Activated CD8-positive, alpha-beta memory T cell treated with anti-CD3 and anti-CD28 coated beads, Interleukin-2, amount 10 ng/mL, durations not matched to agents 7 days and 5 days (primary cell): ENCODE measurements around the gene ETF1. TPM values are rescaled to one million over a fixed set of nuclear protein-coding genes. Genes with fewer than 3 reads are reported as not detected.
"Not testable (repeated sequence)": the region's sequence is repeated elsewhere in the genome, so short reads cannot be mapped to it uniquely, and the experiment has no call there.

Source experiments
- ATAC-seq: fragments of 150-1000 bp; cut with Tn5 transposase; one replicate; pipeline ENCODE4 v1.10.0; 2021; ENCODE audit warnings: moderate library complexity
- CTCF ChIA-PET: fragments of 350-600 bp; sonication (Branson Sonifier 250); formaldehyde crosslinking; loops from one replicate; lab custom pipeline; 2021; ENCODE audit warnings: antibody characterized with exemption; lab: Charles Lee
- DNase-seq: peaks from one replicate; pipeline ENCODE4 v3.0.0-alpha.2; 2020
- H3K27ac Mint-ChIP-seq: one replicate; pipeline ENCODE4 v1.8.0; 2021; ENCODE audit warnings: mild to moderate bottlenecking, mixed read lengths
- H3K27me3 Mint-ChIP-seq: one replicate; pipeline ENCODE4 v1.8.0; 2021; ENCODE audit warnings: mixed read lengths
- H3K36me3 Mint-ChIP-seq: one replicate; pipeline ENCODE4 v1.8.0; 2021; ENCODE audit warnings: mild to moderate bottlenecking, mixed read lengths
- H3K4me1 Mint-ChIP-seq: one replicate; pipeline ENCODE4 v1.8.0; 2021; ENCODE audit warnings: mixed read lengths
- H3K4me3 Mint-ChIP-seq: one replicate; pipeline ENCODE4 v1.8.0; 2021; ENCODE audit warnings: mild to moderate bottlenecking, moderate library complexity, mixed read lengths
- H3K9me3 Mint-ChIP-seq: one replicate; pipeline ENCODE4 v1.8.0; 2022; ENCODE audit warnings: low read depth, mixed read lengths
- total RNA-seq, 2 experiments: library from RNA; stranded (reverse); gene quantifications; one replicate each; pipeline ENCODE4 v1.2.3, GENCODE V29; 2021

ETF1 gene
- total RNA-seq, 2 experiments from 2014 or later: 92.2 to 134 TPM

DNA sequence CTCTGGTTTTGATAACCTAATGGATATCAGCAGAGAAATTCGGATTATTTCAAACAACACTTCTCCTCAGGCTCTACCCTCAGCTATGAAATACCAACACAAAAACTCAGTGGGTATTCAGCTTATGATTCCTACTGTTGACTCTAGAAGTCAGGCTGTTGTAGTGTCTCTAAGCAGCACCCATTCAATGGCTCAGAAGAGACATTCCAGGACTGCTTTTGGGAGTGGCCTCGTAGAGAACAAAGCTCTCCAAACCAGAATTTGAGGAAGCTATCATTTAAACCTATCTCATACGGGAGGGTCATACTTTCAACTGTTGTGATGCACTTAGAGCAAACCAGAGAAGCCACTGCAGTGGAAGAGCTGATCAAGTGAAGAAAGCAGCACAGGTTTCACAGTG is 34.1 kb downstream of the ETF1 start:
- no peak for DNase-seq
- no peaks in the 10 kb centered on the region for H3K4me1 Mint-ChIP-seq
- no peak overlapping the region for H3K27ac Mint-ChIP-seq
- CTCF ChIA-PET: interaction anchor here (2.2 kb wide), 1 partner anchor 59 kb away, joined by 12 read pairs; no protein-coding TSS in a partner anchor
- no peaks in the 10 kb centered on the region for H3K27me3 Mint-ChIP-seq
- no peak for ATAC-seq
- H3K9me3 Mint-ChIP-seq: no peaks in the 10 kb centered on the region
- no peak overlapping the region for H3K4me3 Mint-ChIP-seq
- peaks cover 38% of the 10 kb centered on the region for H3K36me3 Mint-ChIP-seq

GRCh38 chr5:138507485-138507884 is 35.6 kb downstream of the ETF1 start:
- peaks cover 30% of the 10 kb centered on the region for H3K36me3 Mint-ChIP-seq
- not testable (repeated sequence) for H3K4me3 Mint-ChIP-seq, H3K27me3 Mint-ChIP-seq, DNase-seq, H3K27ac Mint-ChIP-seq, H3K4me1 Mint-ChIP-seq, ATAC-seq, H3K9me3 Mint-ChIP-seq
- CTCF ChIA-PET: interaction anchor here (1.3 kb wide), 1 partner anchor 10 kb away, joined by 5 read pairs; no protein-coding TSS in a partner anchor

- peaks cover 26% of the 10 kb centered on the region for H3K36me3 Mint-ChIP-seq
- ATAC-seq: no peak
- H3K4me1 Mint-ChIP-seq: no peaks in the 10 kb centered on the region
- DNase-seq: no peak
- no peak overlapping the region for H3K27ac Mint-ChIP-seq
- CTCF ChIA-PET: interaction anchor here (1.3 kb wide), 1 partner anchor 10 kb away, joined by 5 read pairs; no protein-coding TSS in a partner anchor
- no peaks in the 10 kb centered on the region for H3K27me3 Mint-ChIP-seq
- no peak overlapping the region for H3K4me3 Mint-ChIP-seq
- H3K9me3 Mint-ChIP-seq: no peaks in the 10 kb centered on the region
Measured at GRCh38 chr5:138506370-138507306, 36.4 kb downstream of the ETF1 start.

GRCh38 chr5:138504799-138505198 is 38.2 kb downstream of the ETF1 start:
- no peak for DNase-seq
- H3K27ac Mint-ChIP-seq: peak overlapping the region; percentile 34
- no peaks in the 10 kb centered on the region for H3K9me3 Mint-ChIP-seq
- peaks cover 14% of the 10 kb centered on the region for H3K36me3 Mint-ChIP-seq
- H3K27me3 Mint-ChIP-seq: no peaks in the 10 kb centered on the region
- CTCF ChIA-PET: interaction anchor here (1.0 to 8.1 kb wide), 12 partner anchors 12 to 318 kb away, joined by 3 to 91 read pairs (median 6); partner anchors contain the start of gene EGR1
- no peak overlapping the region for H3K4me3 Mint-ChIP-seq
- H3K4me1 Mint-ChIP-seq: no peaks in the 10 kb centered on the region
- no peak for ATAC-seq

GRCh38 chr5:138503487-138504270 is 39.4 kb downstream of the ETF1 start:
- Mint-ChIP-seq H3K36me3 (peaks cover 7% of the 10 kb centered on the region), H3K4me3 (no peak overlapping the region), H3K4me1 (no peaks in the 10 kb centered on the region), H3K9me3 (no peaks in the 10 kb centered on the region), H3K27me3 (no peaks in the 10 kb centered on the region), H3K27ac (no peak overlapping the region)
- CTCF ChIA-PET: interaction anchor here (0.7 to 8.1 kb wide), 30 partner anchors 10 to 473 kb away, joined by 3 to 91 read pairs (median 4); partner anchors contain the start of genes BRD8, EGR1 and REEP2
- ATAC-seq: peak; percentile 69
- DNase-seq: peak; percentile 48

DNA sequence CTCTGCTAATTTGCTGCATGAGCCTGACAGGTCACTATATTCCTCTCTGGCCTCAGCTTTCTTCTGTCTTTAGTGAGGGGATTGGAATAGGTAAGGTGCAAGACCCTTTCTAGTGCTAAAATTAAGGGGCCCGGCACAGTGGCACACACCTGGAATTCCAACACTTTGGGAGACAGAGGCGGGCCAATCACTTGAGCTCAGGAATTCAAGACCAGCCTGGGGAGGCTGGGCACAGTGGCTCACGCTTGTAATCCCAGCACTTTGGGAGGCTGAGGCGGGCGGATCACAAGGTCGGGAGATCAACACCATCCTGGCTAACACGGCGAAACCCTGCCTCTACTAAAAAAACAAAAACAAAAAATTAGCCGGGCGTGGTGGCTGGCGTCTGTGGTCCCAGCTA is 40.5 kb downstream of the ETF1 start:
- no peak overlapping the region for H3K27ac Mint-ChIP-seq
- H3K36me3 Mint-ChIP-seq: no peaks in the 10 kb centered on the region
- no peaks in the 10 kb centered on the region for H3K9me3 Mint-ChIP-seq
- H3K4me1 Mint-ChIP-seq: no peaks in the 10 kb centered on the region
- CTCF ChIA-PET: interaction anchor here (0.7 to 8.1 kb wide), 18 partner anchors 9 to 324 kb away, joined by 3 to 91 read pairs (median 6); partner anchors contain the start of genes BRD8 and EGR1
- H3K27me3 Mint-ChIP-seq: no peaks in the 10 kb centered on the region
- no peak for ATAC-seq
- no peak overlapping the region for H3K4me3 Mint-ChIP-seq
- DNase-seq: no peak

- no peaks in the 10 kb centered on the region for H3K27me3 Mint-ChIP-seq
- H3K4me1 Mint-ChIP-seq: no peaks in the 10 kb centered on the region
- DNase-seq (no peak), ATAC-seq (no peak)
- no peaks in the 10 kb centered on the region for H3K36me3 Mint-ChIP-seq
- H3K9me3 Mint-ChIP-seq: no peaks in the 10 kb centered on the region
- CTCF ChIA-PET: interaction anchor here (2.6 to 8.1 kb wide), 4 partner anchors 9 to 52 kb away, joined by 6 to 91 read pairs (median 34); partner anchors contain the start of gene EGR1
- H3K4me3 Mint-ChIP-seq: no peak overlapping the region
- no peak overlapping the region for H3K27ac Mint-ChIP-seq
Measured at GRCh38 chr5:138502121-138502520, 40.9 kb downstream of the ETF1 start.

DNA sequence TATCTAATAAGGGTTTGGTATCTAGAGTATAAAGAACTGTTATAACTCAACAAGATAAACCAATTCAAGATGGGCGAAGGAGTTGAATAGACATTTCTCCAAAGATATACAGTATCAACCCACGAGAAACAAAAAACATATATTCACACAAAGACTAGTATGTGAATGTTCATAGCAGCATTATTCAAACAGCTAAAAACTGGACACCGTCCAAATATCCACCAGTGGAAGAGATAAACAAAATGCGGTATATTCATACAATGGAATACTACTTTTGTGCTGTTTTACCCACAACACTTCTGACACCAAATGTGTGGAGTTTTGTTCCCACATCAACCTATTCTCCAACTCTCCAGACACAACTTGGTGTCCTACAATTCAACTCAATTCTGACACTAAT is 44.7 kb downstream of the ETF1 start:
- Mint-ChIP-seq H3K36me3 (no peaks in the 10 kb centered on the region), H3K9me3 (no peaks in the 10 kb centered on the region)

DNA sequence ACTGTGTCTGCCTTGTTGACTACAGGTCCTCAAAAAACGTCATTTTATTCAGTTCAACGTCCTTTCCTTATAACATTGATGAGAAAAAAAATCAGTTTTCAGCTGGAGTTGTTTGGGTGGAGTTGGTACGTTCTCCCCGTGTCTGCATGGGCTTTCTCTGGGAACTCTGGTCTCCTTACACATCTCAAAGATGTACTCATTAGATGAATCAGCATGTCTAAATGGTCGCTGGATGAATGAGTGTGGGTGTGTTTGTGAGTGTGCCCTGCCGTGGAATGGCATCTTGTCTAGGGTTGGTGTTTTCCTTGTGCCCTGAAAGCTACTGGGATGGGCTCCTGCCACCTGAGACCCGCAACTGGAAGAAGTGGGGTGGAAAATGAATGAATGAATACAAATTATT is 47.7 kb downstream of the ETF1 start:
- Mint-ChIP-seq H3K27ac (no peak overlapping the region), H3K27me3 (peaks cover 32% of the 10 kb centered on the region), H3K4me1 (peaks cover 4% of the 10 kb centered on the region), H3K9me3 (no peaks in the 10 kb centered on the region), H3K36me3 (no peaks in the 10 kb centered on the region), H3K4me3 (no peak overlapping the region)
- CTCF ChIA-PET: no interaction called here
- ATAC-seq (no peak), DNase-seq (no peak)

More for the DNA sequence above, 44.7 kb downstream of the ETF1 start:
- Mint-ChIP-seq H3K27me3 (peaks cover 13% of the 10 kb centered on the region), H3K4me1 (no peaks in the 10 kb centered on the region), H3K27ac (no peak overlapping the region), H3K4me3 (no peak overlapping the region)
- no peak for DNase-seq
- ATAC-seq: no peak
- CTCF ChIA-PET: interaction anchor here (0.6 to 8.1 kb wide), 4 partner anchors 34 to 72 kb away, joined by 3 to 91 read pairs (median 9); partner anchors contain the start of gene EGR1

DNA sequence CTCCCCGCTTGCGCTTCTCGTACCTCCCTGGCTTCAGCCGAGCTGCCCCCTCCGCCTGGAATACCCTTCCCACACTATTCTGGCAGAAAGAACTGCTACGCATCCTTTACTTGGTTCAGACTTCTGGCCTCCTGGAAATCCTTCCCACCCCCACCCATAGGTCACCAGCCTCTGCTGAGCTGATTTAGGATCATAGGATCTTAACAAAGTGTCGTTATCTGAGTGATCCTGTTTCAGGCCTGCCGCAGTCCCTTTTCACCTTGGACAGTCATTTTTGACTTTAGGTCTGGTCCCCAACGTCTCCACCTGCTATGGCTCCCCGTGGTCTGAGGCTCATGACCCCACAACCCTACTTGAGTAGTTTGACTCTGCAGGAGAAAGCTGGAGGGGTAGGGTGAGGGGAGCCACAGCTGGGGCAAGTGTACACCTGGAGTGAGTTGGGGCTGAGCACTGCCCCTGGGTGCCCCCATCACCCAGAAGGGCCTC is 50.4 kb downstream of the ETF1 start:
- peak overlapping the region; percentile 79 for H3K4me3 Mint-ChIP-seq
- H3K4me1 Mint-ChIP-seq: peaks cover 4% of the 10 kb centered on the region
- H3K27me3 Mint-ChIP-seq: peaks cover 56% of the 10 kb centered on the region
- CTCF ChIA-PET: interaction anchor here (0.8 to 2.5 kb wide), 4 partner anchors 10 to 42 kb away, joined by 3 to 14 read pairs (median 4); partner anchors contain the start of gene EGR1
- no peaks in the 10 kb centered on the region for H3K36me3 Mint-ChIP-seq
- peak overlapping the region; percentile 56 for H3K27ac Mint-ChIP-seq
- H3K9me3 Mint-ChIP-seq: no peaks in the 10 kb centered on the region
- DNase-seq (no peak), ATAC-seq (no peak)

DNA sequence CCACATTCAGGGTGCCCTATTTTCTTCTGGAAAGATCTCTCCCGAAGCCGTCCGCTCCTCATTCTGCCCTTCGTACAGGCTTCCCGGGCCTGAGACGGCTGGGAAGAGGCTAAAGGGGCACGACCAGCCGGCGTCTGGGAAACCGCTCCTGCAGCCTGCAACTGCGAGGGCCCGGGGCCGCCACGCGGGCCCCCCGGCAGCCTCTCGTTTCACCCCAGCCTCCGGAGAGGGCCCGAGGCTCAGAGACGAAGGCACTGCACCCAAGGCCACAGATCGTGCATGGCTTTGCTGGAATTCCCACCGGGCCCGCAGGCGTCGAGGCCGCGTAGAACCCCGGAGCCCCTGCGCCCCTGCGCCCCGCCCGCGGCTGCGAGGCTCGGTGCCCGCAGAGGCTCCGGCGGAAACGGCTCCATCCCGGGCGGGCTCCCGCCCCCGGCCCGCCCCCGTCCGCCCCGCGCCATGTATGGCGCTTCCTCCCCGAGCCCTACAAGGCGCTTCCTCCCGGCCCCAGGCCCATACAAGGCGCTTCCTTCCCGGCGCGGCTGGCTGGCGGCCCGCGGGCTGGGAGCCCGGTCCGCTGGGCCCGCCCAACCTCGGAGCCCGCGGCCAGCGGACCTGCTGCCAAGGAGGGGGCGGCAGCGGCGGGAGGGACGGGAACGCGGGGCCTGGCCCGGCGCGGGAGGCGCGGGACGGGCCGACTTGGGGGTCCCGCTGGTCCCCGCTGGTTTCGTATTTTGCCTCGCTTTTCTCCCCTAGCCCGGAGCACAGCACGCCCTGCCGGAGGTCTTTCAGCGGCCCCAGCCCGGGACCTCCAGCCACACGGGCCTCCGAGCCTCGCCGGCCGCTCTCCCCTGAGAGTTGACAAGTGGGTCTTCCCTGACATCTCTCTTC is 51.1 kb downstream of the ETF1 start:
- Mint-ChIP-seq H3K9me3 (no peaks in the 10 kb centered on the region), H3K4me3 (peak overlapping the region; percentile 79), H3K36me3 (no peaks in the 10 kb centered on the region), H3K27ac (peak overlapping the region; percentile 56), H3K27me3 (peaks cover 56% of the 10 kb centered on the region), H3K4me1 (peaks cover 4% of the 10 kb centered on the region)
- ATAC-seq (peak; percentile 100), DNase-seq (peak; percentile 90)
- CTCF ChIA-PET: interaction anchor here (1.1 to 2.5 kb wide), 3 partner anchors 11 to 30 kb away, joined by 4 to 14 read pairs (median 4); partner anchors contain the start of gene EGR1

GRCh38 chr5:138491284-138491648 is 51.8 kb downstream of the ETF1 start:
- no peak for ATAC-seq
- Mint-ChIP-seq H3K27ac (no peak overlapping the region), H3K4me1 (peaks cover 4% of the 10 kb centered on the region), H3K9me3 (no peaks in the 10 kb centered on the region), H3K27me3 (peaks cover 56% of the 10 kb centered on the region), H3K4me3 (peak overlapping the region; percentile 35), H3K36me3 (no peaks in the 10 kb centered on the region)
- CTCF ChIA-PET: interaction anchor here (1.3 kb wide), 1 partner anchor 12 kb away, joined by 3 read pairs; no protein-coding TSS in a partner anchor
- no peak for DNase-seq
